ENCODE results near the gene GPR17.

Gene GPR17

GRCh38 chr2:127671557-127672302 is 25.8 kb downstream of the GPR17 start:
- DNase-seq (ENCODE audit: low spot score), result no peak

- DNase-seq (ENCODE audit: low spot score), result no peak
Measured at GRCh38 chr2:127672341-127673224, 26.6 kb downstream of the GPR17 start.

GRCh38 chr2:127673291-127674069 is 27.5 kb downstream of the GPR17 start:
- no peak for DNase-seq (ENCODE audit: low spot score)

GRCh38 chr2:127674241-127675209 is 28.6 kb downstream of the GPR17 start:
- peak; percentile 78 for DNase-seq (ENCODE audit: low spot score)

GRCh38 chr2:127675331-127676261 is 29.6 kb downstream of the GPR17 start, which contains the start of gene LIMS2:
LIMS2 (minus strand) TSS chr2:127675530; CDS start chr2:127675024, 506 bp downstream.
- DNase-seq (ENCODE audit: low spot score), result peak; percentile 47

- no peak for DNase-seq (ENCODE audit: low spot score)
Measured at GRCh38 chr2:127676906-127677305, 31.0 kb downstream of the GPR17 start.

- DNase-seq (ENCODE audit: low spot score), result no peak
Measured at GRCh38 chr2:127678531-127678930, 32.6 kb downstream of the GPR17 start.

GRCh38 chr2:127678991-127679390 is 33.0 kb downstream of the GPR17 start:
- DNase-seq (ENCODE audit: low spot score), result no peak

GRCh38 chr2:127679680-127680361 is 33.9 kb downstream of the GPR17 start:
- no peak for DNase-seq (ENCODE audit: low spot score)

GRCh38 chr2:127680706-127681287 is 34.8 kb downstream of the GPR17 start:
- no peak for DNase-seq (ENCODE audit: low spot score)

- peak; percentile 57 for DNase-seq (ENCODE audit: low spot score)
Measured at GRCh38 chr2:127681288-127681804, 35.4 kb downstream of the GPR17 start.

GRCh38 chr2:127681976-127682857 is 36.3 kb downstream of the GPR17 start:
- no peak for DNase-seq (ENCODE audit: low spot score)

- no peak for DNase-seq (ENCODE audit: low spot score)
Measured at GRCh38 chr2:127683056-127683455, 37.1 kb downstream of the GPR17 start.

- no peak for DNase-seq (ENCODE audit: low spot score)
Measured at GRCh38 chr2:127683757-127684156, 37.8 kb downstream of the GPR17 start.

GRCh38 chr2:127685410-127686080 is 39.6 kb downstream of the GPR17 start:
- no peak for DNase-seq (ENCODE audit: low spot score)

GRCh38 chr2:127688405-127688804 is 42.5 kb downstream of the GPR17 start:
- DNase-seq (ENCODE audit: low spot score), result no peak

GRCh38 chr2:127690696-127691095 is 44.7 kb downstream of the GPR17 start:
- no peak for DNase-seq (ENCODE audit: low spot score)
